Measurements from ENCODE around the gene GPRASP3.
A peak's percentile ranks its signal among the peaks of the same experiment; 100 is the strongest.

Gene GPRASP3

DNA sequence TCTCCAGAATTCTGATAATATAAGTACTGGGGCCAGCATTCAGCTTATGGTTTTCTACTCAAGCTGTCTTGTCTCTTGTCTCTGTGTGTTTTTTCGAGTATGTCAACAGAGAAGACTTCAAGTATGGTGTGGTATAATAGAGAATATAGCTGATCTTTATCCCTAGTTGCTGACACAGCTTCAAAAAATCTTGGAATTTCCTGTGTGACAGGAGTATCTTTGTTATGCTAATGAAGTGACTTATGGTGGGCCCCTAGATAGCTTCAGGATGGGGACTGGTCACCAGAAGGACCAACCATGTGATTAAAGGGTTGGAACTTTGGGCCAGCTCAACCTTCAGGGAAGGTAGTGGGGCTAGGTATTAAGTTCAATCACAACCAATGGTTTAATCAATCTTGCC lies 2.9 kb downstream of the GPRASP3 start:
- in situ Hi-C loops (cut with HindIII; ENCODE audit: low sequenced_read_pairs) = no loop called here
- TF ChIP-seq, protein P1, sequence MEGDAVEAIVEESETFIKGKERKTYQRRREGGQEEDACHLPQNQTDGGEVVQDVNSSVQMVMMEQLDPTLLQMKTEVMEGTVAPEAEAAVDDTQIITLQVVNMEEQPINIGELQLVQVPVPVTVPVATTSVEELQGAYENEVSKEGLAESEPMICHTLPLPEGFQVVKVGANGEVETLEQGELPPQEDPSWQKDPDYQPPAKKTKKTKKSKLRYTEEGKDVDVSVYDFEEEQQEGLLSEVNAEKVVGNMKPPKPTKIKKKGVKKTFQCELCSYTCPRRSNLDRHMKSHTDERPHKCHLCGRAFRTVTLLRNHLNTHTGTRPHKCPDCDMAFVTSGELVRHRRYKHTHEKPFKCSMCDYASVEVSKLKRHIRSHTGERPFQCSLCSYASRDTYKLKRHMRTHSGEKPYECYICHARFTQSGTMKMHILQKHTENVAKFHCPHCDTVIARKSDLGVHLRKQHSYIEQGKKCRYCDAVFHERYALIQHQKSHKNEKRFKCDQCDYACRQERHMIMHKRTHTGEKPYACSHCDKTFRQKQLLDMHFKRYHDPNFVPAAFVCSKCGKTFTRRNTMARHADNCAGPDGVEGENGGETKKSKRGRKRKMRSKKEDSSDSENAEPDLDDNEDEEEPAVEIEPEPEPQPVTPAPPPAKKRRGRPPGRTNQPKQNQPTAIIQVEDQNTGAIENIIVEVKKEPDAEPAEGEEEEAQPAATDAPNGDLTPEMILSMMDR (IDR thresholded peaks at IDR 0.05; ENCODE audit: low read depth, low read length, missing control alignments) = no peak
- no peak overlapping the region for H3K4me3 ChIP-seq (ENCODE audit: low read depth, low read length)
- DNase-seq (ENCODE audit: low read depth) = no peak

DNA sequence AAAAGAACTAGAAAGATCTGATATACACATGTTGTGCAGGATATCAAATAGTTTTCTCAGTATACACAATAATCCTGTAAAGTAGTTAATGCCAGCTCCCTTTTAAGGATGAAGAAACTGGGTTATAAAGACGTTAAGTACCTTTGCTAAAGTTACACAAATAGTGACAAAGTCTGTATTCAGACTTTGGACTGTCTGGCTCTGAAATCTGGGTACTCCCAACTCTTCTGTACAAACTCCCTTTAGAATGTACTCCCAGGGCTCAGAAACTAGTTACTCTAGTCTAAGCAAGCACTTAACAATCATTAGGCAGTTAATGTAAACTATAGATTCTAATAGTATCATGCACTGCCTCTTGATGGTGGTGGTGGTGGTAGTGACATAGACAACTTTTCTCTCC lies 7.2 kb downstream of the GPRASP3 start:
- in situ Hi-C loops (cut with HindIII; ENCODE audit: low sequenced_read_pairs) = no loop called here
- no peak overlapping the region for H3K4me3 ChIP-seq (ENCODE audit: low read depth, low read length)
- DNase-seq (ENCODE audit: low read depth) = no peak
- TF ChIP-seq, protein P1 (IDR thresholded peaks at IDR 0.05; ENCODE audit: low read depth, low read length, missing control alignments) = no peak

- in situ Hi-C loops (cut with HindIII; ENCODE audit: low sequenced_read_pairs) = no loop called here
- no peak for DNase-seq (ENCODE audit: low read depth)
- no peak overlapping the region for H3K4me3 ChIP-seq (ENCODE audit: low read depth, low read length)
- TF ChIP-seq, protein P1 (IDR thresholded peaks at IDR 0.05; ENCODE audit: low read depth, low read length, missing control alignments) = no peak
Measured at GRCh38 chrX:102728646-102729045, 8.1 kb downstream of the GPRASP3 start.

- no peak overlapping the region for H3K4me3 ChIP-seq (ENCODE audit: low read depth, low read length)
- DNase-seq (ENCODE audit: low read depth) = no peak
- in situ Hi-C loops (cut with HindIII; ENCODE audit: low sequenced_read_pairs) = no loop called here
- TF ChIP-seq, protein P1 (IDR thresholded peaks at IDR 0.05; ENCODE audit: low read depth, low read length, missing control alignments) = no peak
Measured at GRCh38 chrX:102739657-102740056, 19.1 kb downstream of the GPRASP3 start.

- no peak for DNase-seq (ENCODE audit: low read depth)
- TF ChIP-seq, protein P1 (IDR thresholded peaks at IDR 0.05; ENCODE audit: low read depth, low read length, missing control alignments) = no peak
- in situ Hi-C loops (cut with HindIII; ENCODE audit: low sequenced_read_pairs) = no loop called here
- no peak overlapping the region for H3K4me3 ChIP-seq (ENCODE audit: low read depth, low read length)
Measured at GRCh38 chrX:102744307-102744706, 23.8 kb downstream of the GPRASP3 start.

DNA sequence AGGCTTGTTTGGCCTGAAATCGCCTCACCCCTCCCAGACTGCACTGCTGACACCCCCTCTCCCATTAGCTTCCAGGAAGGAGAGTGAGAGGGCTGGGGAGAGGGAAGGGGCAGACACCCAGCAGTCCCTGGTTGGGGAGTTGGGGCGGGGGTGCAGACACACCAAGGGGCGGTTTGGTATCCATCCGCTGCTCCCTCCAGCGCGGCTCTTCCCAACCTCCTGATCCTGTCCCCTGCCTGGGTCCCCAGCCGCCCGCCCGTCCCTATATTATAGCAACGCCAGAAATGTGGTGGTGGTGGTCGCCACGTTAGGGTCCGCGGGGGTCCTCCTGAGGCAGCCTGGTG lies 24.9 kb downstream of the GPRASP3 start:
- peak overlapping the region; percentile 52 for H3K4me3 ChIP-seq (ENCODE audit: low read depth, low read length)
- TF ChIP-seq, protein P1 (IDR thresholded peaks at IDR 0.05; ENCODE audit: low read depth, low read length, missing control alignments) = no peak
- in situ Hi-C loops (cut with HindIII; ENCODE audit: low sequenced_read_pairs) = no loop called here
- no peak for DNase-seq (ENCODE audit: low read depth)

All from astrocyte of the cerebellum (primary cell).